K562 (cell line): Measurements from ENCODE around the gene PRKG1. TPM values are rescaled to one million over a fixed set of nuclear protein-coding genes. Genes with fewer than 3 reads are reported as not detected.

Source experiments
- ATAC-seq: fragments of 200-7000 bp; cut with Tn5 transposase; 3 replicates; pipeline ENCODE4 v1.9.1; 2020; ENCODE audit warnings: moderate library complexity
- BruUV-seq: library from RNA; stranded (reverse); fragments of 400-500 nt; replicated peaks from 2 replicates; lab custom pipeline; 2021; lab: Mats Ljungman, UMichigan
- CTCF ChIA-PET: fragments of 300-600 bp; formaldehyde crosslinking; extraction: SDS; loops from one replicate; lab custom pipeline; 2021; ENCODE audit warnings: low intra/inter-chr PET ratio; lab: Yijun Ruan, JAX
- POLR2A ChIA-PET: fragments of 300-600, 350-650 bp; sonication (Branson Sonifier 250); formaldehyde crosslinking; extraction: SDS; loops from one replicate; lab custom pipeline; 2021; ENCODE audit warnings: antibody characterized with exemption, inconsistent platforms; lab: Yijun Ruan, JAX
- DNase-seq, 4 experiments: peaks; one replicate each; pipeline versions ENCODE4 v3.0.0 to v3.0.0-alpha.2; 2011 to 2018; ENCODE audit warnings: low spot score in 3 of 4, mixed read lengths in 3 of 4; ENCODE audit errors: extremely low read depth in 1 of 4
- FAIRE-seq: peaks from 2 replicates; lab custom pipeline; 2011; peaks lifted over from hg19 to GRCh38; lab: Jason Lieb, UNC
- H2AFZ ChIP-seq: 2 replicates; pipeline ENCODE4 v1.6.0; 2011; ENCODE audit warnings: low read depth, low read length, control low read depth, inconsistent platforms
- H3K27ac ChIP-seq: fragments of 200-600 bp; 3 replicates; pipeline ENCODE4 v1.8.0; 2011; ENCODE audit warnings: low read depth, mild to moderate bottlenecking, control low read depth, inconsistent platforms, low read length, moderate library complexity, mixed read lengths; ENCODE audit errors: extremely low read depth
- H3K27me3 ChIP-seq, 2 experiments: fragments of 300-600 bp in 1 of 2; 2 replicates in 1 of 2; 3 replicates in 1 of 2; pipeline versions ENCODE4 v1.6.0 to v1.8.0; 2011; ENCODE audit warnings: inconsistent platforms in 2 of 2, low read length in 2 of 2, mild to moderate bottlenecking in 1 of 2, mixed read lengths in 1 of 2, moderate library complexity in 1 of 2; ENCODE audit not compliant: control insufficient read depth in 2 of 2, insufficient read depth in 2 of 2
- H3K36me3 ChIP-seq: fragments of 300-600 bp; 3 replicates; pipeline ENCODE4 v1.8.0; 2011; ENCODE audit warnings: mild to moderate bottlenecking, low read length, inconsistent platforms; ENCODE audit not compliant: control insufficient read depth, insufficient read depth
- H3K4me1 ChIP-seq, 2 experiments: fragments of 200-600 bp in 1 of 2; replicated peaks in 1 of 2; 2 replicates in 1 of 2; 3 replicates in 1 of 2; pipeline versions ENCODE4 v1.5.1 to v1.8.0; 2011; ENCODE audit warnings: inconsistent platforms in 2 of 2, low read length in 2 of 2, mild to moderate bottlenecking in 1 of 2, mixed read lengths in 1 of 2, moderate library complexity in 1 of 2; ENCODE audit not compliant: control insufficient read depth in 2 of 2, insufficient read depth in 2 of 2
- H3K4me2 ChIP-seq: 2 replicates; pipeline ENCODE4 v1.6.1; 2011; ENCODE audit warnings: low read length, control low read depth, inconsistent platforms, mixed read lengths; ENCODE audit not compliant: insufficient read depth
- H3K4me3 ChIP-seq: fragments of 200-600 bp; sonication (generic), shearing (Covaris generic); 2 replicates; pipeline ENCODE4 v1.5.1; 2016; ENCODE audit warnings: control low read depth, inconsistent platforms
- H3K79me2 ChIP-seq: fragments of 200-600 bp; 3 replicates; pipeline ENCODE4 v1.8.0; 2011; ENCODE audit warnings: low read length, inconsistent platforms; ENCODE audit not compliant: control insufficient read depth, insufficient read depth
- H3K9ac ChIP-seq, 2 experiments: 2 replicates each; pipeline versions ENCODE4 v1.6.0 to v1.6.1; 2011; ENCODE audit warnings: low read depth in 2 of 2, low read length in 2 of 2, control low read depth in 1 of 2, inconsistent platforms in 1 of 2, mild to moderate bottlenecking in 1 of 2, mixed read lengths in 1 of 2; ENCODE audit not compliant: insufficient read depth in 1 of 2
- H3K9me1 ChIP-seq: one replicate; pipeline ENCODE4 v1.6.0; 2011; ENCODE audit warnings: inconsistent platforms, mild to moderate bottlenecking, low read length, moderate library complexity; ENCODE audit not compliant: control insufficient read depth, insufficient read depth
- H3K9me3 ChIP-seq: replicated peaks from 2 replicates; pipeline ENCODE4 v1.5.1; 2011; ENCODE audit warnings: low read depth, low read length, inconsistent platforms; ENCODE audit not compliant: control insufficient read depth, insufficient read depth
- H4K20me1 ChIP-seq: replicated peaks from 2 replicates; pipeline ENCODE4 v1.6.1; 2011; ENCODE audit warnings: low read length, inconsistent platforms, mixed read lengths; ENCODE audit not compliant: control insufficient read depth, insufficient read depth
- FOS ChIP-seq: IDR thresholded peaks from 3 replicates; pipeline ENCODE4 v1.6.1; 2011; ENCODE audit not compliant: insufficient read length; ENCODE audit errors: extremely low read depth
- POLR2G ChIP-seq: fragments of 200-400 bp; formaldehyde crosslinking; IDR thresholded peaks from 2 replicates; pipeline ENCODE4 v1.6.1; 2017; ENCODE audit warnings: low read depth, mild to moderate bottlenecking, antibody characterized with exemption, low read length, moderate library complexity
- TRIM28 ChIP-seq: fragments of 450-650 bp; IDR thresholded peaks from 2 replicates; pipeline ENCODE4 v1.6.1; 2017
- WGBS: fragments of 100-300 bp; shearing (Covaris generic); methylation state at CpG from one replicate; pipeline ENCODE4 v1.1.6; 2016; ENCODE audit warnings: low coverage, mixed read lengths; ENCODE audit not compliant: insufficient coverage; ENCODE audit errors: missing lambda C conversion rate; 5-methylcytosine and 5-hydroxymethylcytosine counted together
- in situ Hi-C: fragments of 300-500 bp; cut with MboI; formaldehyde crosslinking; loops from 4 replicates; pipeline ENCODE4 v1.15.0; 2018; ENCODE audit warnings: inconsistent platforms, mixed read lengths
- intact Hi-C: fragments of 100-400 bp; cut with micrococcal nuclease; formaldehyde crosslinking; loops from 2 replicates; pipeline ENCODE4 v1.14.2; 2022
- polyA plus RNA-seq, 8 experiments: library from polyadenylated mRNA; depleted of rRNA in 4 of 8; stranded (reverse) in 5 of 8; unstranded in 3 of 8; fragments of >200 nt; fragmentation: Nextera tagmentation in 2 of 8; fragmentation: Illumina TruSeq in 1 of 8; extraction: Ambion mirVana in 2 of 8; extraction: Trizol in 1 of 8; gene quantifications; 2 replicates each; pipeline versions ENCODE4 v1.2.1 to v1.2.3, GENCODE V29; 2011 to 2014; ENCODE audit warnings: inconsistent platforms in 1 of 8, missing spikeins in 1 of 8
- total RNA-seq, 7 experiments: library from RNA; depleted of rRNA in 6 of 7; stranded (reverse); fragments of >200 nt in 6 of 7; fragmentation: Illumina TruSeq in 2 of 7; extraction: Trizol in 2 of 7; gene quantifications; 2 replicates each; pipeline versions ENCODE4 v1.2.1 to v1.2.3, GENCODE V29; 2011 to 2021; ENCODE audit warnings: low replicate concordance in 1 of 7
- TF ChIP-seq, protein P1 (sequence below), 3 experiments: IDR thresholded peaks in 2 of 3; conservative IDR thresholded peaks in 1 of 3; 2 replicates each; pipeline ENCODE4 v1.5.1; 2011 to 2012; ENCODE audit warnings: low read length in 3 of 3, mild to moderate bottlenecking in 3 of 3, control low read depth in 2 of 3, improper control_type of control experiment in 1 of 3, inconsistent platforms in 1 of 3, low read depth in 1 of 3, mixed read lengths in 1 of 3, moderate library complexity in 1 of 3; ENCODE audit not compliant: insufficient read depth in 2 of 3

The PRKG1 gene
- total and polyA plus RNA-seq, 9 of the 15 experiments (the other 6 are each of a cell fraction or from before 2014, with no cell fraction given): 0.22 TPM; not detected in 8

DNA sequence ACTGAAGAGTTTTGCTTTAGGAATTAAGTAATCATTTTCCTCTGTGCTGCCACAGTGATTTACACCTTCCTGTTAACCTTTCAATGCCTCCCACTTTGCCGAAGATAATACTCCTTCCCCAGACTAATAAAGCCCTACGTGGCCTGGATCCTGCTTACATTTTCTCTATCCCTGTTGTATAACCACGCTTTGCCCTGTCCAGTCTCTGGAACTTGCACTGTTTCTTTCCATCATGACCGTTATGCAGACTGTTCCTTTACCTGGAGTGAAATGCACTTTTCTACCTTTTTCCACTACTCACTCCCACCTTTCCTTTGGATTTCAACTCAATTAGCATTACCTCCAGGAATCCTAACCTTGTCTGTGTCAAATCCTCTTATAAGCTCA lies 154.4 kb downstream of the PRKG1 start:
- H4K20me1 ChIP-seq: no peaks in the 10 kb centered on the region
- no peak overlapping the region for H2AFZ ChIP-seq
- intact Hi-C loops (no loop called here), in situ Hi-C loops (no loop called here)
- TF ChIP-seq POLR2G (no peak), TRIM28 (no peak), FOS (no peak)
- TF ChIP-seq, protein P1, sequence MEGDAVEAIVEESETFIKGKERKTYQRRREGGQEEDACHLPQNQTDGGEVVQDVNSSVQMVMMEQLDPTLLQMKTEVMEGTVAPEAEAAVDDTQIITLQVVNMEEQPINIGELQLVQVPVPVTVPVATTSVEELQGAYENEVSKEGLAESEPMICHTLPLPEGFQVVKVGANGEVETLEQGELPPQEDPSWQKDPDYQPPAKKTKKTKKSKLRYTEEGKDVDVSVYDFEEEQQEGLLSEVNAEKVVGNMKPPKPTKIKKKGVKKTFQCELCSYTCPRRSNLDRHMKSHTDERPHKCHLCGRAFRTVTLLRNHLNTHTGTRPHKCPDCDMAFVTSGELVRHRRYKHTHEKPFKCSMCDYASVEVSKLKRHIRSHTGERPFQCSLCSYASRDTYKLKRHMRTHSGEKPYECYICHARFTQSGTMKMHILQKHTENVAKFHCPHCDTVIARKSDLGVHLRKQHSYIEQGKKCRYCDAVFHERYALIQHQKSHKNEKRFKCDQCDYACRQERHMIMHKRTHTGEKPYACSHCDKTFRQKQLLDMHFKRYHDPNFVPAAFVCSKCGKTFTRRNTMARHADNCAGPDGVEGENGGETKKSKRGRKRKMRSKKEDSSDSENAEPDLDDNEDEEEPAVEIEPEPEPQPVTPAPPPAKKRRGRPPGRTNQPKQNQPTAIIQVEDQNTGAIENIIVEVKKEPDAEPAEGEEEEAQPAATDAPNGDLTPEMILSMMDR (IDR thresholded peaks at IDR 0.05 in 2 of 3, conservative IDR thresholded peaks at IDR 0.05 in 1 of 3; ENCODE audit: insufficient read depth in 2 of 3, low read depth in 1 of 3, low read length in 3 of 3): no peak
- no peaks in the 10 kb centered on the region for H3K36me3 ChIP-seq
- POLR2A ChIA-PET: no interaction called here
- H3K4me3 ChIP-seq: no peak overlapping the region
- H3K27me3 ChIP-seq: no peaks in the 10 kb centered on the region
- FAIRE-seq (no peak), DNase-seq (no peak), ATAC-seq (no peak)
- H3K9me1 ChIP-seq: no peaks in the 10 kb centered on the region
- H3K9me3 ChIP-seq: no peaks in the 10 kb centered on the region
- H3K9ac ChIP-seq: no peak overlapping the region
- H3K79me2 ChIP-seq: no peaks in the 10 kb centered on the region
- no peak overlapping the region for H3K27ac ChIP-seq
- under 1% methylated on average over 4 of the region's 4 CpGs for WGBS
- no TSS peak for BruUV-seq
- H3K4me2 ChIP-seq: no peak overlapping the region
- no peaks in the 10 kb centered on the region for H3K4me1 ChIP-seq
- CTCF ChIA-PET: no interaction called here
